ENCODE data around the gene ADGRL4.

GRCh38 chr1:78840453-78841271 is 165.9 kb downstream of the ADGRL4 start:
- TF ChIP-seq POLR2A (IDR thresholded peaks at IDR 0.05) = no peak
- no peak for TF ChIP-seq CTCF (IDR thresholded peaks at IDR 0.05 in 8 of 11, conservative IDR thresholded peaks at IDR 0.05 in 3 of 11)
- no peak for TF ChIP-seq POLR2AphosphoS5 (IDR thresholded peaks at IDR 0.05)

All from spleen (tissue), 7 donors.